ENCODE results near the gene NOXO1.

Gene NOXO1

DNA sequence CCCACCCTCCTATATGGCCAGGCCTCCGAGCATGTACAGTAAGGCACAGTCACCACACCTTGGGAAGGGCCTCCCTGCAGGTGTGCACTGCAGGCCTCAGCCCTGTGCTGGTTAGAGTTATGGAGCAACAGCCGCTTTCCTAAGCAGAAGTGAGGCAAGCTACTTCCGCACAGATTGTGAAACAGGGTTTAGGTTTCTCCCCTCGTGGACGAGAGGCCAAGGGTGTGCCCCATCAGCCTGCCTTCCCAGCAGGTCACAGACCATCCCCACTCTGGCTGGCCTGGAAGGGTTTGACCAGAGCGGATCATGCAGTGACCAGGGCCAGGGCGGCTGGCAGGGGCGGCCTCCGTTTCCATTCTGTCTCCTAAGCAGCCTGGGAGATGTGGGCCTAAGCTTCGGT, 43.0 kb downstream of the NOXO1 start:
- FAIRE-seq = no peak

DNA sequence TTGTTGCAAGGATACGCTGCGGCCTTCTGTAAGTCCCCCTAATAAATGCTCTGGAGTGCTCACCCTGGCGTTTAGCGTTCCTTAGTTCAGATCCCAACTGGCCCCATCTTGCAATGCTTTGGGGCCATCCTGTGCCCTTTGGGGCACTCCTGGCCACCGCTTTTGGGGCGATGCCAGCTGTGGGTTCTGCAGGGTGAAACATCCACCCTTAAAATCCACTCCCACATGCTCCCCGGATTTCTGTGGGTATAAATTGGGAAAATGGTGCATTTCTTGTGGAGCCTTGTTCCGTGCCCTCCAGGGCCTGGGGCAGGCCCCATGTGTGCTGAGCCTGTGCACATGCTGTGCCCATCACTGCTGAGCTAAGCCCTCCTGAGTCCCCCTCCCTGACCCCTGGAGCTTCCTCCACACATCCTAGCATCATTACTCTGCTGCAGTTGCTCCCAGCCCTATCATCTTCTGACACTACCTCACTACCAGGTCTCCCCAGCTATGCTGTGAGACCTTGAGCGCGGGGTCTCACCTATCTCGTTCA, 44.3 kb downstream of the NOXO1 start:
- FAIRE-seq = no peak

GRCh38 chr16:1933097-1933661, 48.1 kb downstream of the NOXO1 start:
- FAIRE-seq = no peak

DNA sequence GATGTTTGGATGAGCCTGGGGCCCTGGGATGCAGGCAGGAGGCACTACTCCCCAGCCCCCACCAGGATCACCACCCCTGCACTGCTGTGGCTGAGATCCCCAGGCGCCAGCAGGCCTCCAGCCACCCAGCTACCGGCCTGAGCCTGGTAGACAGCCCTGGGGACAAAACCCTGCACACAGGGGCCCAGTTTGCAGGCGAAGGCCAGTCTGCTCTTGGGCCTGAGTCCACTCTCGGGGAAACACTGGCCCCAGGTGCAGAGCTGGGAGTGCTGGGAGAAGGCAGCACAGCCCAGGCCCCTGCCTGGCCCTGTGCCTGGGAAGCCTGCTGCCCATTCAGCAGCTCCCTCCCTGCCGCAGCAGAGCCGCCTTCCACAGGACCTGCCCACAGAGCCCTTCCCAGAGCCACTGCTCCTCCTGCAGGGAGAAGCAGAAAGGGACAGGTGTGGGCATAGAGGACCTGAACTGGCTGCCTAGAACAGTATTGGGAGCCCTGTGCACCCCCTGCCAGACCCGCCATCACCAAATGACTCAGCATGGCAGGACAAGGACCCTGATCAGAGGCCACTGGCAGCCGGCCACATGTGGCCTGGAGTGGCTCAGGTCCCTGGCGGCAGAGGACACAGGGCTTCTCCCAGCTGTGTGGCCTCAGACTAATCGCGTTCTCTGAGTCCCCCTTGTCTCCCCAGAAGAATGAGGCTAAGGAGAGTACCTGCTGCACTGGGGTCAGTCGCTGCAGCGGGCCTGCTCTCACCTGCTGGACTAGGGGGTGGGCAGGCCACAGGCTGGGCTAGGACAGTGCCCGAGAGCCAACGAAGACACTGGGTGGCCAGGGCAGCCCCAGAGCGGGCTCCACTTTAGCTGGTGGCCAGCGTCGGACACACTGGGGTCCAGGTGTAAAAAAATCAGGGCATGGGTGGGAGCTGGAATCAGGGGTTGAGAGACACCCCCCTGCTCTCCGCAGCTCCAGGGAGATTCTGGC, 48.9 kb downstream of the NOXO1 start:
- FAIRE-seq = no peak

DNA sequence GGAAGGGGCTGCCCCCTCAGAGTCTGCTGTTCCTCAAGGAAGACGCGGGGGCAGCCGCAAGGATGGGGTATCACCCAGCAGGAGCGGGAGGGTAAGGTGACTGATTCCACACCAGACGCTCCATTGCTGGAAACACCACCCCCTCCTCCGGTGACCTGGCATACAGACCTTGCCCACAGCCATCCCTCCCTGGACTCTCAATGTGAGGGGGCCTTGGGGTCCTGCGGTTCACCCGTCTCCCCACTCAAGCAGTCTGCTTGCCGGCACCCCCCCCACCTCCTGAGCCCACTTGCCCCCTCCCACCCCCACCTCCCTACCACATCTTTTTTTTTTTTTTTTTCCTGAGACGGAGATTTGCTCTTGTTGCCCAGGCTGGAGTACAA, 50.9 kb downstream of the NOXO1 start:
- no peak for FAIRE-seq

DNA sequence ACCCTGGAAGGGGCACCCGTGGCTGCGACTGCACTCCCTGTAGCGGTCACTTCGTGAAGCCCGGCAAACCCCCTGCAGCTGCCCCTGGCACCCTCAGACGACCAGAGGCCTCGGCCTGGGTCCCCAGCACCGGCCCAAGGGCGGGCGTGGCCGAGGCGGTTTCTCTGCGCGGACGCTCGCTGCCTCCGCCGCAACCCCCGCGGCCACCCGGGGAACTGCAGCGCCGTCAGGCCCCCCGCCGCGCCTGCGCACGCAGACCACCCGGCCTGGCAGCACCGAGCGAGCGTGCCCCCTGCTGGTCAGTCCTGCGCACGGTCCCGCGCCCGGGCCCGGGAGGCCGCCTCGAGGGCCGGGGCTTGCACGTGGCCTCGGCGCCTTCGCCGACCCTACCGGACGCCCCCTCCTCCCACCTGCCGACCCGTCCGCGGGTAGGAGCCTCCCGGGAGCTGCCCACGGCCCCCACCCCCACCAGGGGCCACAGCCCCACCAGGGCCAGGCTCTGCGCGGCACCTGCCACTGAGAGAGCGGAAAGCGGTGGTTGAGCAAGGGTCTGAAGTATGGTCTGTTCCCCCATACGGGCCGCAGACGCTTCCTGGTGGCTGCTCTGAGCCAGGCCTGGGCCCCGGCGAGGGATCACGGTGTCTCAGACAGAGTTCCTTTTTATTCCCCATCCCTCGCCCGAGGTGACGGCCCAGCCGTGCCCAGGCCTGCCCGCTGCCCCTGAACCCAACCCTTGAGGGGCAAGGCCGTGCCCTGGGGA, 51.5 kb downstream of the NOXO1 start:
- FAIRE-seq = no peak

- FAIRE-seq = no peak
Observed at GRCh38 chr16:1929105-1929504, 52.2 kb downstream of the NOXO1 start.
